ENCODE measurements around the gene TRAT1. TPM values are rescaled to one million over a fixed set of nuclear protein-coding genes. Genes with fewer than 3 reads are reported as not detected.

The TRAT1 gene
- polyA plus RNA-seq, 4 donors: 0.48 to 1.2 TPM; not detected in 2

GRCh38 chr3:108834551-108834950 lies 12.0 kb downstream of the TRAT1 start:
- H3K4me3 ChIP-seq (ENCODE audit: low read depth in 1 of 3, low read length in 3 of 3): no peak overlapping the region
- H3K36me3 ChIP-seq (ENCODE audit: control insufficient read depth in 3 of 3, insufficient read depth in 2 of 3, low read depth in 1 of 3, low read length in 3 of 3): no peaks in the 10 kb centered on the region
- H3K27me3 ChIP-seq (ENCODE audit: control insufficient read depth in 3 of 3, insufficient read depth in 3 of 3, low read length in 3 of 3): no peaks in the 10 kb centered on the region
- DNase-seq (no peak), FAIRE-seq (no peak)
- H3K27ac ChIP-seq (ENCODE audit: low read depth in 1 of 3, low read length in 2 of 3): no peak overlapping the region
- H3K9me3 ChIP-seq (ENCODE audit: control insufficient read depth in 2 of 2, insufficient read depth in 1 of 2, low read depth in 1 of 2, low read length in 1 of 2): no peaks in the 10 kb centered on the region
- no peaks in the 10 kb centered on the region for H3K4me1 ChIP-seq (ENCODE audit: control insufficient read depth in 3 of 3, insufficient read depth in 2 of 3, low read depth in 1 of 3, low read length in 2 of 3)
- 66 to 88% (median 85%) methylated on average over 1 of the region's 1 CpG for WGBS, 3 donors

DNA sequence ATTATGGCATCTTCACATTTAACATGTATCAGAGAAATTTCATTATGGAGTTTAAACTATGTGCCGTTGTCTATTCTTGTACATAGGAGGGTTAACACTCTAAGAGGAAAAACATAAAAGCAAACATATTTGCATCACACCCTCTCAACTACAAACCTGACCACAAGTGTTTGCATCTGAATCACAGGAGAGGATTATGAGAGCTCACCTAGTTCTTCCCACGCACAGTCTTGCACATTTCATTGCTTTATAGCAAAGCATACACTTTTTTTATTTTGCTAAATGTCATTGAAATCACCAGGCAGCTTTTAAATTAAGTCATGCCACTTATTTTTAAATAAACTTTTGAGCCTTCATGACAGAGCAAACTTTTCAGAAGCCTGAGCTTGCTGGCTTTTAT lies 12.5 kb downstream of the TRAT1 start:
- Histone ChIP-seq H3K4me3 (ENCODE audit: low read depth in 1 of 3, low read length in 3 of 3) (no peak overlapping the region), H3K9me3 (ENCODE audit: control insufficient read depth in 2 of 2, insufficient read depth in 1 of 2, low read depth in 1 of 2, low read length in 1 of 2) (no peaks in the 10 kb centered on the region), H3K36me3 (ENCODE audit: control insufficient read depth in 3 of 3, insufficient read depth in 2 of 3, low read depth in 1 of 3, low read length in 3 of 3) (no peaks in the 10 kb centered on the region), H3K27ac (ENCODE audit: low read depth in 1 of 3, low read length in 2 of 3) (no peak overlapping the region), H3K27me3 (ENCODE audit: control insufficient read depth in 3 of 3, insufficient read depth in 3 of 3, low read length in 3 of 3) (no peaks in the 10 kb centered on the region), H3K4me1 (ENCODE audit: control insufficient read depth in 3 of 3, insufficient read depth in 2 of 3, low read depth in 1 of 3, low read length in 2 of 3) (no peaks in the 10 kb centered on the region)
- no peak for FAIRE-seq
- WGBS, 3 donors: 58 to 75% (median 71%) methylated on average over 2 of the region's 2 CpGs
- DNase-seq: peak in 1 of 2 donors; percentile 34

GRCh38 chr3:108838436-108838835 lies 15.8 kb downstream of the TRAT1 start:
- WGBS, 3 donors: 48 to 68% (median 58%) methylated on average over 3 of the region's 3 CpGs
- H3K27me3 ChIP-seq (ENCODE audit: control insufficient read depth in 3 of 3, insufficient read depth in 3 of 3, low read length in 3 of 3): no peaks in the 10 kb centered on the region
- H3K4me1 ChIP-seq (ENCODE audit: control insufficient read depth in 3 of 3, insufficient read depth in 2 of 3, low read depth in 1 of 3, low read length in 2 of 3): no peaks in the 10 kb centered on the region
- no peak overlapping the region for H3K4me3 ChIP-seq (ENCODE audit: low read depth in 1 of 3, low read length in 3 of 3)
- no peaks in the 10 kb centered on the region for H3K9me3 ChIP-seq (ENCODE audit: control insufficient read depth in 2 of 2, insufficient read depth in 1 of 2, low read depth in 1 of 2, low read length in 1 of 2)
- H3K27ac ChIP-seq (ENCODE audit: low read depth in 1 of 3, low read length in 2 of 3): no peak overlapping the region
- DNase-seq (no peak), FAIRE-seq (no peak)
- H3K36me3 ChIP-seq (ENCODE audit: control insufficient read depth in 3 of 3, insufficient read depth in 2 of 3, low read depth in 1 of 3, low read length in 3 of 3): no peaks in the 10 kb centered on the region

- H3K9me3 ChIP-seq (ENCODE audit: control insufficient read depth in 2 of 2, insufficient read depth in 1 of 2, low read depth in 1 of 2, low read length in 1 of 2): no peaks in the 10 kb centered on the region
- H3K36me3 ChIP-seq (ENCODE audit: control insufficient read depth in 3 of 3, insufficient read depth in 2 of 3, low read depth in 1 of 3, low read length in 3 of 3): no peaks in the 10 kb centered on the region
- no peak for DNase-seq
- no peaks in the 10 kb centered on the region for H3K4me1 ChIP-seq (ENCODE audit: control insufficient read depth in 3 of 3, insufficient read depth in 2 of 3, low read depth in 1 of 3, low read length in 2 of 3)
- no peak for FAIRE-seq
- 76 to 79% (median 76%) methylated on average over 5 of the region's 5 CpGs for WGBS, 3 donors
- no peak overlapping the region for H3K4me3 ChIP-seq (ENCODE audit: low read depth in 1 of 3, low read length in 3 of 3)
- no peak overlapping the region for H3K27ac ChIP-seq (ENCODE audit: low read depth in 1 of 3, low read length in 2 of 3)
- H3K27me3 ChIP-seq (ENCODE audit: control insufficient read depth in 3 of 3, insufficient read depth in 3 of 3, low read length in 3 of 3): no peaks in the 10 kb centered on the region
These were observed 23.2 kb downstream of the TRAT1 start for GRCh38 chr3:108845709-108846293.

- WGBS, 3 donors: 82 to 92% (median 86%) methylated on average over 2 of the region's 2 CpGs
- FAIRE-seq: no peak
- no peak for DNase-seq
These were observed 24.6 kb downstream of the TRAT1 start for GRCh38 chr3:108847187-108847586.

DNA sequence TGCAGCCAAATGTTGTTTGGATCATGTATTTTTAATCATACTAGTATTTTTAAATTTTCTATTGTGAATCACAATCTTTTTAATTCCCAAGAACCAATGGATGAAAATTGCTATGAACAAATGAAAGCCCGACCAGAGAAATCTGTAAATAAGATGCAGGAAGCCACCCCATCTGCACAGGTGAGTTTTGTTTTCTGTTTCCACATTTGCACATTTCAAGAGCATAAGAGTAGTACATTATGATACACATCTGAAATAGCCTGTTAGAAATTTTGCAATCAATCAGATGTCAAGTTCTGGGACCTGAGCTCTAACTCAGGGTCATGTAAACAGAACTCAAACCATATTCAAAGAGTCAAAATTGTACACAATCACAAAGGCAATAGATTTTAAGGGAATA lies 26.5 kb downstream of the TRAT1 start:
- Histone ChIP-seq H3K4me1 (ENCODE audit: control insufficient read depth in 3 of 3, insufficient read depth in 2 of 3, low read depth in 1 of 3, low read length in 2 of 3) (no peaks in the 10 kb centered on the region), H3K27me3 (ENCODE audit: control insufficient read depth in 3 of 3, insufficient read depth in 3 of 3, low read length in 3 of 3) (no peaks in the 10 kb centered on the region), H3K27ac (ENCODE audit: low read depth in 1 of 3, low read length in 2 of 3) (no peak overlapping the region), H3K36me3 (ENCODE audit: control insufficient read depth in 3 of 3, insufficient read depth in 2 of 3, low read depth in 1 of 3, low read length in 3 of 3) (no peaks in the 10 kb centered on the region), H3K9me3 (ENCODE audit: control insufficient read depth in 2 of 2, insufficient read depth in 1 of 2, low read depth in 1 of 2, low read length in 1 of 2) (no peaks in the 10 kb centered on the region), H3K4me3 (ENCODE audit: low read depth in 1 of 3, low read length in 3 of 3) (no peak overlapping the region)
- FAIRE-seq (no peak), DNase-seq (no peak)
- WGBS, 3 donors: 83 to 94% (median 89%) methylated on average over 1 of the region's 1 CpG

More at GRCh38 chr3:108847187-108847586, 24.6 kb downstream of the TRAT1 start:
- H3K27ac ChIP-seq (ENCODE audit: low read depth in 1 of 3, low read length in 2 of 3): no peak overlapping the region
- H3K4me3 ChIP-seq (ENCODE audit: low read depth in 1 of 3, low read length in 3 of 3): no peak overlapping the region
- H3K36me3 ChIP-seq (ENCODE audit: control insufficient read depth in 3 of 3, insufficient read depth in 2 of 3, low read depth in 1 of 3, low read length in 3 of 3): no peaks in the 10 kb centered on the region
- H3K4me1 ChIP-seq (ENCODE audit: control insufficient read depth in 3 of 3, insufficient read depth in 2 of 3, low read depth in 1 of 3, low read length in 2 of 3): no peaks in the 10 kb centered on the region
- no peaks in the 10 kb centered on the region for H3K9me3 ChIP-seq (ENCODE audit: control insufficient read depth in 2 of 2, insufficient read depth in 1 of 2, low read depth in 1 of 2, low read length in 1 of 2)
- H3K27me3 ChIP-seq (ENCODE audit: control insufficient read depth in 3 of 3, insufficient read depth in 3 of 3, low read length in 3 of 3): no peaks in the 10 kb centered on the region

DNA sequence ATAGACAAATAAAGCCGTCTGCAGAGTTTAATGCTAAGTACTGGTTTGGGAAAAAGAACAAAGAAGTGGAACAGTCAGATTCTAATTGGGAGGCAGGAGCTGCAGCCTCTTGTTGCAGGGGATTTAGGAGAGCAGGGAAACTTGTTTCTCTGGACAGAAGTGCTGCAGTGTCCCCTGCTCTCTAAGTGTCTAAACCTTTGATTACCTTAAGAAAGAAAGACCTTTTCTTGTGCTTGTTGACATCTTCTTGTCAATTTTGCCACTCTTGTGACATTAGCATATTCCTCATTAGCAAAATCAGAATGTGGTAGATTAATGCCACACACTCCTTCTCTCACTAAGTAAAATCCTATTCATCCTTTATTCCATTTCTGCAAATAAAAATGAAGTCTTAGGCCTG lies 38.8 kb downstream of the TRAT1 start:
- FAIRE-seq: no peak
- H3K4me3 ChIP-seq (ENCODE audit: low read depth in 1 of 3, low read length in 3 of 3): no peak overlapping the region

DNA sequence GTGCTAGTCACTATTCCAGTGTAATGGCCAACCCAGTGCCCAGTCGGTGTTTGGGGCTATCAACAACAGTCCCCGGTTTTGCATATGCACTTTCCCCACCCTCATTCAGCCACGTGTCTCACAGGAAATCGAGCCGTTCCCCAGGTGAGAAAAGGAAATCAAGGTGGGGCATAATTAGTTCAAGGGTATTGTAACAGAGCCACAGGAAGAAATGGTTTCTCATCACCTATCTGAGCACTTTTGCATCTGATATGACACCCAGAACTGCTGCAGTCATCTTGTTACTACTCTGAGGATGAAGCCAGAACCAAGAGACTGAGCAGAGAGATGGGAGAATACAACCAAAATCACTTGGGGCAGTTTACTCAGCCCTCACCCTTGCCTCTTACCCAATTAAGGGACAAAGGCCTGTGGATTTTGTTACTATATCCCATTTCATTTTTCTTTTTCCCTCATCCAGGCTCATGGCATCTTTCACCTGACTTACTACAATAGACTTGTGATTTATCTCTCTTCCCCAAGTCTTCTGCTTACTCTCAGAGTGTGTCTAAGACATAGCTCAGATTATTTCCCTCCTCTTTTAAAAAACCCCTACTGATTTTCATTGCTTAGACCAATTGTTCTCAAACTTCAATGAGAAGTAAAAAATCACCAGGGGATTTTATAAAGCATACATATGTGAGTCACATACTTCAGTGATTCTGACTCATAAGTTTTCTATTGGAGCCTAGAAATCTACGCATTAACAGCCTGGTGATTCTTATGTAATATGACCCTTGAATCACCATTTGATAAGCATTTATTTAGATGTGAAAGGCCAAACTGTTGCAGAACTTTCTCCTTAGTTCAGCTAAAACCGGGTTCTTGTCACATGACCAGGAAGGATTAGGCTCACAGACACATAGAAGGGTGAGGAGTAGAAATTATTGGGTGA lies 40.5 kb downstream of the TRAT1 start:
- Histone ChIP-seq H3K4me1 (ENCODE audit: control insufficient read depth in 3 of 3, insufficient read depth in 2 of 3, low read depth in 1 of 3, low read length in 2 of 3) (peaks cover 0 to 5% (median 0%) of the 10 kb centered on the region in 3 donors), H3K9me3 (ENCODE audit: control insufficient read depth in 2 of 2, insufficient read depth in 1 of 2, low read depth in 1 of 2, low read length in 1 of 2) (peaks cover 0 to 3% of the 10 kb centered on the region in 2 donors), H3K36me3 (ENCODE audit: control insufficient read depth in 3 of 3, insufficient read depth in 2 of 3, low read depth in 1 of 3, low read length in 3 of 3) (no peaks in the 10 kb centered on the region), H3K27me3 (ENCODE audit: control insufficient read depth in 3 of 3, insufficient read depth in 3 of 3, low read length in 3 of 3) (no peaks in the 10 kb centered on the region), H3K4me3 (ENCODE audit: low read depth in 1 of 3, low read length in 3 of 3) (no peak overlapping the region), H3K27ac (ENCODE audit: low read depth in 1 of 3, low read length in 2 of 3) (peak overlapping the region in 1 of 3 donors; percentile 39)
- FAIRE-seq (no peak), DNase-seq (peak; percentile 23 to 84)
- WGBS, 3 donors: 30 to 47% (median 31%) methylated on average over 7 of the region's 7 CpGs

More for the DNA sequence above, 38.8 kb downstream of the TRAT1 start:
- Histone ChIP-seq H3K9me3 (ENCODE audit: control insufficient read depth in 2 of 2, insufficient read depth in 1 of 2, low read depth in 1 of 2, low read length in 1 of 2) (peaks cover 0 to 3% of the 10 kb centered on the region in 2 donors), H3K36me3 (ENCODE audit: control insufficient read depth in 3 of 3, insufficient read depth in 2 of 3, low read depth in 1 of 3, low read length in 3 of 3) (no peaks in the 10 kb centered on the region), H3K27ac (ENCODE audit: low read depth in 1 of 3, low read length in 2 of 3) (no peak overlapping the region), H3K27me3 (ENCODE audit: control insufficient read depth in 3 of 3, insufficient read depth in 3 of 3, low read length in 3 of 3) (no peaks in the 10 kb centered on the region), H3K4me1 (ENCODE audit: control insufficient read depth in 3 of 3, insufficient read depth in 2 of 3, low read depth in 1 of 3, low read length in 2 of 3) (peaks cover 0 to 5% (median 0%) of the 10 kb centered on the region in 3 donors)
- DNase-seq: no peak
- 66 to 78% (median 75%) methylated on average over 1 of the region's 1 CpG for WGBS, 3 donors
